GM12878 (cell line): ENCODE results near the gene TAX1BP1.

ENCODE experiments used
- JUND ChIP-seq: IDR thresholded peaks from 2 replicates; pipeline ENCODE4 v1.6.1; 2012; ENCODE audit warnings: low read depth, mild to moderate bottlenecking, low read length, improper control_type of control experiment, moderate library complexity
- TF ChIP-seq, protein P1 (sequence below), 3 experiments: IDR thresholded peaks in 2 of 3; conservative IDR thresholded peaks in 1 of 3; 2 replicates each; pipeline ENCODE4 v1.5.1; 2011; ENCODE audit warnings: low read depth in 3 of 3, low read length in 3 of 3, mild to moderate bottlenecking in 3 of 3, control low read depth in 2 of 3, moderate library complexity in 2 of 3, inconsistent platforms in 1 of 3, mixed read lengths in 1 of 3; ENCODE audit not compliant: control insufficient read depth in 2 of 3, insufficient read depth in 1 of 3; ENCODE audit errors: extremely low read depth in 1 of 3
- TF ChIP-seq, protein P2 (sequence below): IDR thresholded peaks from 2 replicates; pipeline ENCODE4 v1.6.1; 2012; ENCODE audit warnings: mild to moderate bottlenecking, low read depth, low read length

DNA sequence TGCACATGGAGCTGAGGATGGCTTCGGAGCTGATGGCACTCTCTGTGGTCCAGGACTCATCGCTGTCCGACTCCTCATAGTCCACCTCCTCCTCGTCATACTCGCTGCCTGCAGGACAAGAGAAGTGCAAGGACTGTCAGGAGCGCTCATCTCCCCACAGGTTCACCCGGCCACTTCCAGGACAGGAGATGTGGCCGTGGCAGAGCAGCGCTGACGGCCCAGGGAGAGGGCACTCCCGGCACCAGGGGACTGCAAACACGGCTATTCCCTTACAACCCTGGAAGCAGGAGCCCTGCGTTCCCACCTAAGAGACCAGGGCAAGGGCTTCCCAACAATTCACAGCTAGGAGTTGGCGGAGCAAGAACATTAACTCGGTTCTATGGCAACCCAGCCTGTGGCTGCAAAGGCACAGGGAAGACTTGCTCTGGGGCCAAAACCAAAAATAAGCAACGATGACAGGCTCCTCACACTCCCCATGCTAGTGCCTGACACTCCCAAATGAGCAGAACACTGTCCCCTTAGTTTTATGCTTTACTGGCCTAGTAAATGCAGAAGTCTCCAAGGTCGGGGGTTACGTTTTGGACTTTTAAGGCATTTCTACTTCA, 100.9 kb downstream of the TAX1BP1 start:
- TF ChIP-seq, protein P1, sequence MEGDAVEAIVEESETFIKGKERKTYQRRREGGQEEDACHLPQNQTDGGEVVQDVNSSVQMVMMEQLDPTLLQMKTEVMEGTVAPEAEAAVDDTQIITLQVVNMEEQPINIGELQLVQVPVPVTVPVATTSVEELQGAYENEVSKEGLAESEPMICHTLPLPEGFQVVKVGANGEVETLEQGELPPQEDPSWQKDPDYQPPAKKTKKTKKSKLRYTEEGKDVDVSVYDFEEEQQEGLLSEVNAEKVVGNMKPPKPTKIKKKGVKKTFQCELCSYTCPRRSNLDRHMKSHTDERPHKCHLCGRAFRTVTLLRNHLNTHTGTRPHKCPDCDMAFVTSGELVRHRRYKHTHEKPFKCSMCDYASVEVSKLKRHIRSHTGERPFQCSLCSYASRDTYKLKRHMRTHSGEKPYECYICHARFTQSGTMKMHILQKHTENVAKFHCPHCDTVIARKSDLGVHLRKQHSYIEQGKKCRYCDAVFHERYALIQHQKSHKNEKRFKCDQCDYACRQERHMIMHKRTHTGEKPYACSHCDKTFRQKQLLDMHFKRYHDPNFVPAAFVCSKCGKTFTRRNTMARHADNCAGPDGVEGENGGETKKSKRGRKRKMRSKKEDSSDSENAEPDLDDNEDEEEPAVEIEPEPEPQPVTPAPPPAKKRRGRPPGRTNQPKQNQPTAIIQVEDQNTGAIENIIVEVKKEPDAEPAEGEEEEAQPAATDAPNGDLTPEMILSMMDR (IDR thresholded peaks at IDR 0.05 in 2 of 3, conservative IDR thresholded peaks at IDR 0.05 in 1 of 3; ENCODE audit: control insufficient read depth in 2 of 3, extremely low read depth in 1 of 3, insufficient read depth in 1 of 3, low read depth in 3 of 3, low read length in 3 of 3): no peak
- TF ChIP-seq JUND: no peak
- TF ChIP-seq, protein P2, sequence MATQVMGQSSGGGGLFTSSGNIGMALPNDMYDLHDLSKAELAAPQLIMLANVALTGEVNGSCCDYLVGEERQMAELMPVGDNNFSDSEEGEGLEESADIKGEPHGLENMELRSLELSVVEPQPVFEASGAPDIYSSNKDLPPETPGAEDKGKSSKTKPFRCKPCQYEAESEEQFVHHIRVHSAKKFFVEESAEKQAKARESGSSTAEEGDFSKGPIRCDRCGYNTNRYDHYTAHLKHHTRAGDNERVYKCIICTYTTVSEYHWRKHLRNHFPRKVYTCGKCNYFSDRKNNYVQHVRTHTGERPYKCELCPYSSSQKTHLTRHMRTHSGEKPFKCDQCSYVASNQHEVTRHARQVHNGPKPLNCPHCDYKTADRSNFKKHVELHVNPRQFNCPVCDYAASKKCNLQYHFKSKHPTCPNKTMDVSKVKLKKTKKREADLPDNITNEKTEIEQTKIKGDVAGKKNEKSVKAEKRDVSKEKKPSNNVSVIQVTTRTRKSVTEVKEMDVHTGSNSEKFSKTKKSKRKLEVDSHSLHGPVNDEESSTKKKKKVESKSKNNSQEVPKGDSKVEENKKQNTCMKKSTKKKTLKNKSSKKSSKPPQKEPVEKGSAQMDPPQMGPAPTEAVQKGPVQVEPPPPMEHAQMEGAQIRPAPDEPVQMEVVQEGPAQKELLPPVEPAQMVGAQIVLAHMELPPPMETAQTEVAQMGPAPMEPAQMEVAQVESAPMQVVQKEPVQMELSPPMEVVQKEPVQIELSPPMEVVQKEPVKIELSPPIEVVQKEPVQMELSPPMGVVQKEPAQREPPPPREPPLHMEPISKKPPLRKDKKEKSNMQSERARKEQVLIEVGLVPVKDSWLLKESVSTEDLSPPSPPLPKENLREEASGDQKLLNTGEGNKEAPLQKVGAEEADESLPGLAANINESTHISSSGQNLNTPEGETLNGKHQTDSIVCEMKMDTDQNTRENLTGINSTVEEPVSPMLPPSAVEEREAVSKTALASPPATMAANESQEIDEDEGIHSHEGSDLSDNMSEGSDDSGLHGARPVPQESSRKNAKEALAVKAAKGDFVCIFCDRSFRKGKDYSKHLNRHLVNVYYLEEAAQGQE: no peak
